Measurements from ENCODE around the gene LCN1.

LCN1 gene

DNA sequence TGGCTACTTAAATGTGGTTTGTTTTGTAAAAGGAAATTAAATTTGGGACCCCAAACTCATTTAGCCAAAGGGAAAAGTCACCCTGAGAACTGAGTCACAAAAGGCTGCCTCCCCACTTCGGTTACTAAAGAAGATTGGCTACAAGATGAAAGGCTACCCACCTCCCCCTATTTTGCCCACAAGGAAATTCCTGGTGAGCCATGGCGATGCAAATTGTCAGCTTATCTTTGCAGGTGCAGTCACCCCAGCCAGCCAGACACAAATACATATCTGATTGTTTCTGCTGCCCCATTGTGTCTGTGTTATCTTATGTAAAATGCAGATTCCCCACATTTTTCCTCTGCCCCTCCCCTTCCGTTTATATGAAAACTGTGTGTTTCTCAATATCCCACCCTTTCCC is 49.2 kb downstream of the LCN1 start:
- DNase-seq (ENCODE audit: low spot score): no peak

DNA sequence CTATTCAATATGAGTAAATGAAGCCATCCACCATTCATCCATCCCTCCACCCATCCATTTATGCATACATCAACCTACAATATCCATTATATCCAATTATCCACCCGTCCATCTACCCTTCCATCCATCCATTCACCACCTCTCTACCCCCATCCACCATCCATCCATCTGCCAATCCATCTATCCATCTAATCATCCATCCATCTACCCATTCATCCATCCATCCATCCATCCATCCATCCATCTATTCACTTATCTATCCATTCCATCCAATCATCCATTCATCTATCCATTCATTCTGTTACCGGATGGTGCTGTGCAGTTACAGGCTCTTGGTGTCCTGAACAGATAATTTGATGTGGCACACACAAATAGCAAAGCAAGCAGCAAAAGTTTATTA is 51.0 kb downstream of the LCN1 start:
- no peak for DNase-seq (ENCODE audit: low spot score)

DNA sequence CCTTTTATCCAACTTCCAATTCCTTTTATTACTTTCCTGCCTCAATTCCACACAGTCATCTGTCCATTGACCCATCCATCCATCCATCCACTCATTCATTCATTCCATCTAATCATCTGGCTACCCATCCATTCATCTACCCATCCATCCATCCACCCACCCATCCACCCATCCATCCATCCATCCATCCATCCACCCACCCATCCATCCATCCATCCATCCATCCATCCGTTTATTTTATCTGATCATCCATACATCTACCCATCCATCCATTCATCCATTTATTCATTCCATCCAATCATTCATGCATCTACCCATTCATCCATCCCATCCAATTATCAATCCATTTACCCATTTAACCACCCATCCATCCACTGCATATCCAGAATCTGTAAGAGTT is 51.9 kb downstream of the LCN1 start:
- DNase-seq (ENCODE audit: low spot score): no peak

DNA sequence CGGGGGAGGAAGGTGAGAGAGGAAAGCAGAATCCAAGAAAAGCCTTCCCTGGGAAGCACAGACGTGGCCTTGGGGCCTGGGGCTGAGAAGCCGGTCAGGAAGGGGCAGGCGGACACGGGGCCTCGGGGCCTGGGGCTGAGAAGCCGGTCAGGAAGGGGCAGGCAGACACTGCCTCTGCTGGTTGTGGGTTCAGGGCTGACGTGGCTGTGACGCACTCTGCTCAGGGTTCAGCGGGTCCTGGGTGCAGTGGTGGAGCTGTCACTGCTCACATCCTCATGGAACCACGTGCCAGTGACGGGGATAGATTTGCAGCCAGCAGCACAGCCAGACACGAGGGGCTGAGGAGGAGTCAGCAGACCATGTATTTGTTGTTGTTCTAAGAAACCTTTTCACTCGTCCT is 53.1 kb downstream of the LCN1 start:
- DNase-seq (ENCODE audit: low spot score): no peak

DNA sequence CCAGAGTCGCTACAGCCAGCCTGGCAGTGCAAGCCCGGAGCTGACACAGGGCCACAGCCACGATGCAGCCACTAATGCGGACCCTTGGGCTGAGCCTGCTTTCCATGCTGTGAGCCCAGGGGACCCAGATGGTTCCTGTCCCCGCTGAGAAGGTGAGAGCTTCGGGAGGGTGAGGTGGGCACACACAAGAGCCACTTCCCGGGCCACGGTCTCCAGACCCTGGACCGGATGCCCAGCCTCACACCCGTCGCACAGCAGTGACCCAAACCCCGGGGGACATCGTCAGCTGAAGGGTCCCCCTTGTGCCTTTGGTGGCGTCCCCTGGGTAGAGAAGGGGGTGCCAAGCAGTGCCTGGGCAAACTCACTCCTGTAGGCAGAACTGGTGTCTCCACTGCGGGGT is 53.7 kb downstream of the LCN1 start:
- DNase-seq (ENCODE audit: low spot score): no peak
